SK-N-SH (cell line): Measurements from ENCODE around the gene NEU4.

ENCODE experiments used
- CHD2 ChIP-seq: fragments of 150-350 bp; IDR thresholded peaks from 2 replicates; pipeline ENCODE4 v1.6.1; 2018; ENCODE audit warnings: low read length; ENCODE audit not compliant: partially characterized antibody
- EZH2phosphoT487 ChIP-seq: fragments of 200-600 bp; sonication (generic); IDR thresholded peaks from 2 replicates; pipeline ENCODE4 v1.6.1; 2017; ENCODE audit warnings: low read depth, mixed run types, mild to moderate bottlenecking, antibody characterized with exemption, moderate library complexity, borderline replicate concordance
- MAX ChIP-seq: IDR thresholded peaks from 2 replicates; pipeline ENCODE4 v1.4.0; 2012; ENCODE audit warnings: low read depth
- NRF1 ChIP-seq: IDR thresholded peaks from 2 replicates; pipeline ENCODE4 v1.6.1; 2012; ENCODE audit warnings: low read depth, mild to moderate bottlenecking, low read length
- POLR2AphosphoS5 ChIP-seq: IDR thresholded peaks from 2 replicates; pipeline ENCODE4 v1.6.1; 2012; ENCODE audit warnings: low read depth, low read length
- SIN3A ChIP-seq: IDR thresholded peaks from 2 replicates; pipeline ENCODE4 v1.6.1; 2012; ENCODE audit warnings: low read depth, mild to moderate bottlenecking, low read length, moderate library complexity, borderline replicate concordance
- TF ChIP-seq, protein P1 (sequence below): fragments of 200-600 bp; sonication (generic); IDR thresholded peaks from 2 replicates; pipeline ENCODE4 v1.6.1; 2017; ENCODE audit warnings: antibody characterized with exemption, mild to moderate bottlenecking, moderate library complexity

DNA sequence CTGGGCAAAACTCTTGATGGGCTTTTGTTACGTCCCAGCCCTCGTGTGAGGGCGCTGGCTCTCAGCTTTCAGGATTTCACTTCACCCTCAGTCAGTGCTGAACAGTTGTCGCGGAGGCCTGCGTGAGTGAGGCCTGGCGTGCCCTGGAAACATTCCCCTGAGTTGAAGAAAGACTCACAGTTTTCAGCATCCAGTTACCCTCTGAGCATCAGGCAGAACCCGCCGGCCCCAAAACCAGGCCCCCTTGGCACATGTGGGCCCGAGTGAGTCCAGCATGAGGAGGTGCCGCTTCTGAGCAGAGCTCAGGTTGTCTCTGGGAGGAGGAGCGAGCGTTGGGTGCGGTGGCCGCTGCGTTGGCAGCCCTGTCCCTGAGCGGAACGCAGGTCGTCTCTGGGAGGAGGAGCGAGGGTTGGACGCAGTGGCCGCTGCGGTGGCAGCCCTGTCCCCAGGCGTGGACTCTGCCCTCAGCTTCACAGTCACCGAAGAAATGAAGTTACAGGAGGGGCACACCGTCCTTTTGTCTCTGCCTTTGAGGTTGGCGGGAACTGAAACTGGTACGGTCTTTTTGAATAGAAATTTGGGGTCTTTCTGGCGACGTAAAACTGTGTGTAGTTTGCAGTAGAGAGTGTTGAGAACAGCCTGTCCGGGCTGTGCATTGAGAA lies at the start of gene NEU4:
- TF ChIP-seq CHD2 (no peak), POLR2AphosphoS5 (no peak), NRF1 (no peak), MAX (no peak), SIN3A (no peak), EZH2phosphoT487 (no peak)
- TF ChIP-seq, protein P1, sequence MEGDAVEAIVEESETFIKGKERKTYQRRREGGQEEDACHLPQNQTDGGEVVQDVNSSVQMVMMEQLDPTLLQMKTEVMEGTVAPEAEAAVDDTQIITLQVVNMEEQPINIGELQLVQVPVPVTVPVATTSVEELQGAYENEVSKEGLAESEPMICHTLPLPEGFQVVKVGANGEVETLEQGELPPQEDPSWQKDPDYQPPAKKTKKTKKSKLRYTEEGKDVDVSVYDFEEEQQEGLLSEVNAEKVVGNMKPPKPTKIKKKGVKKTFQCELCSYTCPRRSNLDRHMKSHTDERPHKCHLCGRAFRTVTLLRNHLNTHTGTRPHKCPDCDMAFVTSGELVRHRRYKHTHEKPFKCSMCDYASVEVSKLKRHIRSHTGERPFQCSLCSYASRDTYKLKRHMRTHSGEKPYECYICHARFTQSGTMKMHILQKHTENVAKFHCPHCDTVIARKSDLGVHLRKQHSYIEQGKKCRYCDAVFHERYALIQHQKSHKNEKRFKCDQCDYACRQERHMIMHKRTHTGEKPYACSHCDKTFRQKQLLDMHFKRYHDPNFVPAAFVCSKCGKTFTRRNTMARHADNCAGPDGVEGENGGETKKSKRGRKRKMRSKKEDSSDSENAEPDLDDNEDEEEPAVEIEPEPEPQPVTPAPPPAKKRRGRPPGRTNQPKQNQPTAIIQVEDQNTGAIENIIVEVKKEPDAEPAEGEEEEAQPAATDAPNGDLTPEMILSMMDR, result no peak
